H1 (cell line): ENCODE data around the gene CDPF1. TPM values are rescaled to one million over a fixed set of nuclear protein-coding genes. Genes with fewer than 3 reads are reported as not detected.

Source experiments
- CHD2 ChIP-seq: IDR thresholded peaks from 2 replicates; pipeline ENCODE4 v1.6.1; 2012; ENCODE audit warnings: low read length, improper control_type of control experiment
- RNF2 ChIP-seq: fragments of 200-900, 300-1000 bp; sonication (generic); IDR thresholded peaks from 2 replicates; pipeline ENCODE4 v1.7.1; 2016; ENCODE audit warnings: borderline replicate concordance, low read depth, mild to moderate bottlenecking, antibody characterized with exemption, low read length; ENCODE audit not compliant: poor library complexity, severe bottlenecking; ENCODE audit errors: missing control alignments
- SP2 ChIP-seq: IDR thresholded peaks from 2 replicates; pipeline ENCODE4 v1.6.1; 2012; ENCODE audit warnings: mild to moderate bottlenecking, low read length, inconsistent platforms
- TAF1 ChIP-seq: IDR thresholded peaks from 2 replicates; pipeline ENCODE4 v1.6.1; 2011; ENCODE audit warnings: mild to moderate bottlenecking, low read depth, low read length
- polyA plus RNA-seq, 7 experiments: library from polyadenylated mRNA; depleted of rRNA in 3 of 7; stranded (reverse) in 5 of 7; unstranded in 2 of 7; fragments of >200 nt in 5 of 7; fragments of 200-250 nt in 2 of 7; gene quantifications; 1 replicate in 5 of 7; 2 replicates in 1 of 7; 4 replicates in 1 of 7; pipeline versions ENCODE4 v1.2.1 to v1.2.3, GENCODE V29; 2011 to 2013; ENCODE audit warnings: missing spikeins in 2 of 7, mixed read lengths in 2 of 7
- total RNA-seq: library from RNA; stranded (reverse); fragmentation: NEBNext Ultra II Directional; extraction: Animal tissue kit (Norgen Biotek cat#: 25700); gene quantifications from 2 replicates; pipeline ENCODE4 v1.2.1, GENCODE V29; 2021

Gene CDPF1
- total and polyA plus RNA-seq, 2 of the 8 experiments (the other 6 are each of a cell fraction or from before 2014, with no cell fraction given), result 9.7 to 13.7 TPM

DNA sequence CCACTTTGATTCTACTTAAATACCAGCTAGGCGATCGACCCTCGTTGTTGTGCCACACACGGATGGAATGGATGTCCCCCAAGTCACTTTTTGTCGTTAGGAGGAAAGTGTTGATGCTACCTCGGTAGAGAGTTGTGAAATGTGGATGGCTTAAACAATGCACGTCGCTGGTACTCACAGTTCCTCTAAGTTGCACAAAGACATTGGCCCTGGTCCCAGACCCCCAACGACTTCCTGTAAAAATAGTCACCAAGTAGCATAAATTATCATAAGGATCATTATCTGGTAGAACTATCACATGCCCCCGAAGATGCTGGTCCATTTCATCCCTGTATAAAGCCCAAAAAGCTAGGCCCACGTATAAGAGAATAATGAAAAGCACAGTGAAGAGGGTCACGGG, 9.3 kb upstream of the CDPF1 start (continued):
- TF ChIP-seq RNF2 (no peak), SP2 (no peak), TAF1 (no peak), CHD2 (no peak)
- TF ChIP-seq, all 59 proteins: peak for 0
